ENCODE results near the gene SLC39A9. TPM values are rescaled to one million over a fixed set of nuclear protein-coding genes. Genes with fewer than 3 reads are reported as not detected.

The SLC39A9 gene
- polyA plus RNA-seq, 2 of the 4 experiments (the other 2 are of a cell fraction) = 41.7 to 116 TPM

GRCh38 chr14:69423279-69423678, 24.8 kb downstream of the SLC39A9 start (continued):
- no peak for TF ChIP-seq KDM1A (IDR thresholded peaks at IDR 0.05; ENCODE audit: low read depth)
- TF ChIP-seq HOXA7 (CRISPR knock-in tag; IDR thresholded peaks at IDR 0.05) = no peak
- TF ChIP-seq HDAC2 (IDR thresholded peaks at IDR 0.05) = no peak
- TF ChIP-seq CBX8 (IDR thresholded peaks at IDR 0.05) = no peak
- TF ChIP-seq RFX5 (IDR thresholded peaks at IDR 0.05) = no peak
- TF ChIP-seq RAD21 (conservative IDR thresholded peaks at IDR 0.05 in 1 of 2, IDR thresholded peaks at IDR 0.05 in 1 of 2) = no peak

- H3K4me3 ChIP-seq = no peak overlapping the region
- ATAC-seq (no peak), FAIRE-seq (no peak), DNase-seq (ENCODE audit: low read depth in 1 of 2, low spot score in 1 of 2) (no peak)
- H3K4me2 ChIP-seq = no peak overlapping the region
- TF ChIP-seq BHLHE40 (IDR thresholded peaks at IDR 0.05; ENCODE audit: low read depth, low read length) (no peak), MAZ (IDR thresholded peaks at IDR 0.05; ENCODE audit: borderline replicate concordance, low read depth, low read length) (no peak), RNF2 (IDR thresholded peaks at IDR 0.05; ENCODE audit: borderline replicate concordance, low read depth) (no peak), FOSB (CRISPR knock-in tag; IDR thresholded peaks at IDR 0.05) (no peak), RARB (CRISPR knock-in tag; IDR thresholded peaks at IDR 0.05) (no peak), CBX8 (IDR thresholded peaks at IDR 0.05) (no peak)
- no peaks in the 10 kb centered on the region for H3K9me3 ChIP-seq
- ChIA-PET POLR2A (interaction anchor here (0.5 kb wide), 1 partner anchor 197 kb away, joined by 3 read pairs; no protein-coding TSS in a partner anchor), CTCF (interaction anchor here (0.6 to 1.2 kb wide), 4 partner anchors 11 to 249 kb away, joined by 3 read pairs; no protein-coding TSS in a partner anchor)
- WGBS (ENCODE audit: missing lambda C conversion rate) = 66% methylated on average over 2 of the region's 2 CpGs
- no peak overlapping the region for H3K27ac ChIP-seq
- H3K4me1 ChIP-seq = peaks cover 9% of the 10 kb centered on the region; the same call in 2 of the 3 replicates
Observed at GRCh38 chr14:69424149-69424923, 25.8 kb downstream of the SLC39A9 start.

- ChIA-PET CTCF (no interaction called here), POLR2A (no interaction called here)
- 97% methylated on average over 1 of the region's 1 CpG for WGBS (ENCODE audit: missing lambda C conversion rate)
- Histone ChIP-seq H3K9me3 (no peaks in the 10 kb centered on the region), H3K27ac (no peak overlapping the region), H3K4me3 (no peak overlapping the region), H3K4me2 (no peak overlapping the region), H3K4me1 (peaks cover 9% of the 10 kb centered on the region; the same call in 2 of the 3 replicates)
- FAIRE-seq (no peak), ATAC-seq (no peak), DNase-seq (ENCODE audit: low read depth in 1 of 2, low spot score in 1 of 2) (no peak)
- TF ChIP-seq RCOR1 (IDR thresholded peaks at IDR 0.05; ENCODE audit: low read depth, low read length) = no peak
- TF ChIP-seq MYC (IDR thresholded peaks at IDR 0.05; ENCODE audit: borderline replicate concordance, low read length) = no peak
- no peak for TF ChIP-seq REST (IDR thresholded peaks at IDR 0.05)
- TF ChIP-seq CBX8 (IDR thresholded peaks at IDR 0.05) = no peak
- no peak for TF ChIP-seq ZNF302 (CRISPR knock-in tag; IDR thresholded peaks at IDR 0.05)
- TF ChIP-seq CHD2 (IDR thresholded peaks at IDR 0.05; ENCODE audit: low read length, partially characterized antibody) = no peak
- TF ChIP-seq GATA3 (IDR thresholded peaks at IDR 0.05; ENCODE audit: borderline replicate concordance) = no peak
- no peak for TF ChIP-seq MAFK (IDR thresholded peaks at IDR 0.05; ENCODE audit: partially characterized antibody)
- TF ChIP-seq TFCP2L1 (CRISPR knock-in tag; IDR thresholded peaks at IDR 0.05) = no peak
- TF ChIP-seq CBX2 (IDR thresholded peaks at IDR 0.05; ENCODE audit: borderline replicate concordance, low read depth) = no peak
- TF ChIP-seq SREBF2 (IDR thresholded peaks at IDR 0.05) = no peak
- TF ChIP-seq FOSL2 (IDR thresholded peaks at IDR 0.05) = no peak
- TF ChIP-seq FOSL2 (CRISPR knock-in tag; IDR thresholded peaks at IDR 0.05) = no peak
- TF ChIP-seq ZFP36 (IDR thresholded peaks at IDR 0.05; ENCODE audit: borderline replicate concordance, partially characterized antibody) = no peak
- TF ChIP-seq JUN (IDR thresholded peaks at IDR 0.05) = no peak
- TF ChIP-seq HOXB13 (CRISPR knock-in tag; IDR thresholded peaks at IDR 0.05; ENCODE audit: low read depth) = no peak
- TF ChIP-seq JUNB (IDR thresholded peaks at IDR 0.05) = no peak
- no peak for TF ChIP-seq FOXS1 (CRISPR knock-in tag; IDR thresholded peaks at IDR 0.05)
- no peak for TF ChIP-seq BHLHE40 (IDR thresholded peaks at IDR 0.05; ENCODE audit: low read depth, low read length)
Observed at GRCh38 chr14:69427596-69427995, 29.1 kb downstream of the SLC39A9 start.
